Measurements from ENCODE around the gene CCL5. TPM values are rescaled to one million over a fixed set of nuclear protein-coding genes. Genes with fewer than 3 reads are reported as not detected.

The CCL5 gene
- total RNA-seq, 1 experiment from 2014 or later, result 0.17 TPM

GRCh38 chr17:35892091-35893035, 12.2 kb upstream of the CCL5 start:
- TF ChIP-seq NR3C1 (CRISPR knock-in tag; conservative IDR thresholded peaks at IDR 0.05; ENCODE audit: low read depth) (no peak), ZNF532 (CRISPR knock-in tag; IDR thresholded peaks at IDR 0.05; ENCODE audit: borderline replicate concordance) (no peak), TCF7 (CRISPR knock-in tag; IDR thresholded peaks at IDR 0.05; ENCODE audit: low read depth) (no peak), E2F1 (CRISPR knock-in tag; IDR thresholded peaks at IDR 0.05) (no peak), ELF4 (CRISPR knock-in tag; IDR thresholded peaks at IDR 0.05; ENCODE audit: low read depth) (no peak)
- no peak for ATAC-seq
- Mint-ChIP-seq H3K36me3 (no peaks in the 10 kb centered on the region), H3K27ac (no peak overlapping the region), H3K27me3 (ENCODE audit: low read depth) (no peaks in the 10 kb centered on the region), H3K9me3 (no peaks in the 10 kb centered on the region), H3K4me3 (no peak overlapping the region), H3K4me1 (peaks cover 22% of the 10 kb centered on the region)
- DNase-seq (ENCODE audit: low spot score), result no peak
- ChIA-PET POLR2A (no interaction called here), CTCF (interaction anchor here (1.0 to 2.1 kb wide), 2 partner anchors 18 to 21 kb away, joined by 3 to 5 read pairs; no protein-coding TSS in a partner anchor)

- H3K36me3 Mint-ChIP-seq, result no peaks in the 10 kb centered on the region
- DNase-seq (ENCODE audit: low spot score) (no peak), ATAC-seq (no peak)
- ChIA-PET CTCF (interaction anchor here (2.1 kb wide), 1 partner anchor 20 kb away, joined by 5 read pairs; no protein-coding TSS in a partner anchor), POLR2A (no interaction called here)
- H3K4me1 Mint-ChIP-seq, result peaks cover 22% of the 10 kb centered on the region
- TF ChIP-seq NFATC4 (CRISPR knock-in tag; IDR thresholded peaks at IDR 0.05), result no peak
- TF ChIP-seq TCF7 (CRISPR knock-in tag; IDR thresholded peaks at IDR 0.05; ENCODE audit: low read depth), result no peak
- TF ChIP-seq PREB (CRISPR knock-in tag; IDR thresholded peaks at IDR 0.05; ENCODE audit: borderline replicate concordance), result no peak
- no peak for TF ChIP-seq NR2C2 (CRISPR knock-in tag; IDR thresholded peaks at IDR 0.05)
- TF ChIP-seq ZNF396 (CRISPR knock-in tag; IDR thresholded peaks at IDR 0.05; ENCODE audit: borderline replicate concordance), result no peak
- no peak for TF ChIP-seq KAT7 (CRISPR knock-in tag; IDR thresholded peaks at IDR 0.05; ENCODE audit: borderline replicate concordance)
- no peak for TF ChIP-seq FOXJ3 (CRISPR knock-in tag; IDR thresholded peaks at IDR 0.05; ENCODE audit: borderline replicate concordance)
- TF ChIP-seq TP53 (CRISPR knock-in tag; IDR thresholded peaks at IDR 0.05), result no peak
- TF ChIP-seq JUN (CRISPR knock-in tag; IDR thresholded peaks at IDR 0.05), result no peak
- no peak for TF ChIP-seq IRF2 (CRISPR knock-in tag; IDR thresholded peaks at IDR 0.05; ENCODE audit: borderline replicate concordance, low read depth)
- TF ChIP-seq NFE2L1 (CRISPR knock-in tag; IDR thresholded peaks at IDR 0.05), result no peak
- no peak overlapping the region for H3K27ac Mint-ChIP-seq
- no peaks in the 10 kb centered on the region for H3K27me3 Mint-ChIP-seq (ENCODE audit: low read depth)
- H3K9me3 Mint-ChIP-seq, result no peaks in the 10 kb centered on the region
- H3K4me3 Mint-ChIP-seq, result no peak overlapping the region
Observed at GRCh38 chr17:35891269-35891668, 11.1 kb upstream of the CCL5 start.
